ENCODE results near the gene COPS9.

COPS9 gene

GRCh38 chr2:240147911-240148587 is 11.9 kb upstream of the COPS9 start:
- no peak for DNase-seq (ENCODE audit: low read depth)

GRCh38 chr2:240147382-240147781 is 11.3 kb upstream of the COPS9 start:
- no peak for DNase-seq (ENCODE audit: low read depth)

GRCh38 chr2:240146627-240147278 is 10.6 kb upstream of the COPS9 start:
- no peak for DNase-seq (ENCODE audit: low read depth)

- no peak for DNase-seq (ENCODE audit: low read depth)
These were observed 10.0 kb upstream of the COPS9 start for GRCh38 chr2:240146141-240146561.

- DNase-seq (ENCODE audit: low read depth) = no peak
These were observed 9.4 kb upstream of the COPS9 start for GRCh38 chr2:240145461-240145860.

- DNase-seq (ENCODE audit: low read depth) = no peak
These were observed 8.7 kb upstream of the COPS9 start for GRCh38 chr2:240144649-240145261.

- DNase-seq (ENCODE audit: low read depth) = peak; percentile 31
These were observed 7.9 kb upstream of the COPS9 start for GRCh38 chr2:240143801-240144648.

- DNase-seq (ENCODE audit: low read depth) = no peak
These were observed 7.2 kb upstream of the COPS9 start for GRCh38 chr2:240143276-240143675.

- DNase-seq (ENCODE audit: low read depth) = no peak
These were observed 6.8 kb upstream of the COPS9 start for GRCh38 chr2:240142859-240143258.

- no peak for DNase-seq (ENCODE audit: low read depth)
These were observed 6.2 kb upstream of the COPS9 start for GRCh38 chr2:240142256-240142775.

- DNase-seq (ENCODE audit: low read depth) = no peak
These were observed 5.6 kb upstream of the COPS9 start for GRCh38 chr2:240141736-240142135.

- no peak for DNase-seq (ENCODE audit: low read depth)
These were observed 4.8 kb upstream of the COPS9 start for GRCh38 chr2:240140920-240141319.

GRCh38 chr2:240140511-240140910 is 4.4 kb upstream of the COPS9 start, which contains the start of gene OTOS:
TSS of gene OTOS (minus strand) at chr2:240140658. CDS start at chr2:240140326, 332 bp downstream.
- no peak for DNase-seq (ENCODE audit: low read depth)

- no peak for DNase-seq (ENCODE audit: low read depth)
These were observed 3.7 kb upstream of the COPS9 start for GRCh38 chr2:240139666-240140393.

GRCh38 chr2:240139011-240139441 is 2.9 kb upstream of the COPS9 start:
- no peak for DNase-seq (ENCODE audit: low read depth)

GRCh38 chr2:240138254-240138984 is 2.3 kb upstream of the COPS9 start:
- DNase-seq (ENCODE audit: low read depth) = no peak

GRCh38 chr2:240137596-240138253 is 1.6 kb upstream of the COPS9 start:
- no peak for DNase-seq (ENCODE audit: low read depth)

- DNase-seq (ENCODE audit: low read depth) = no peak
These were observed 677 bp upstream of the COPS9 start for GRCh38 chr2:240136671-240137292.

- no peak for DNase-seq (ENCODE audit: low read depth)
These were observed 446 bp downstream of the COPS9 start for GRCh38 chr2:240135706-240136012.
